Measurements from ENCODE around the gene EOGT. TPM values are rescaled to one million over a fixed set of nuclear protein-coding genes. Genes with fewer than 3 reads are reported as not detected.

The EOGT gene
- total RNA-seq (2021) (2.9 and 4.6 TPM in 2 replicates), Bru-seq, nascent RNA (percentile 50 among the genes with signal in this experiment), BruChase-seq, experiment 1, labeled RNA remaining after a 2-hour chase (percentile 46 among the genes with signal in this experiment), BruChase-seq, experiment 2, labeled RNA remaining after a 6-hour chase (percentile 49 among the genes with signal in this experiment)
- long read RNA-seq, full-length matches to known transcripts = 3 of 4 reads
- long read RNA-seq, partial matches to known transcripts = 0 of 4 reads
- long read RNA-seq, other reads (novel, unspliced or antisense) = 1 of 4 reads

DNA sequence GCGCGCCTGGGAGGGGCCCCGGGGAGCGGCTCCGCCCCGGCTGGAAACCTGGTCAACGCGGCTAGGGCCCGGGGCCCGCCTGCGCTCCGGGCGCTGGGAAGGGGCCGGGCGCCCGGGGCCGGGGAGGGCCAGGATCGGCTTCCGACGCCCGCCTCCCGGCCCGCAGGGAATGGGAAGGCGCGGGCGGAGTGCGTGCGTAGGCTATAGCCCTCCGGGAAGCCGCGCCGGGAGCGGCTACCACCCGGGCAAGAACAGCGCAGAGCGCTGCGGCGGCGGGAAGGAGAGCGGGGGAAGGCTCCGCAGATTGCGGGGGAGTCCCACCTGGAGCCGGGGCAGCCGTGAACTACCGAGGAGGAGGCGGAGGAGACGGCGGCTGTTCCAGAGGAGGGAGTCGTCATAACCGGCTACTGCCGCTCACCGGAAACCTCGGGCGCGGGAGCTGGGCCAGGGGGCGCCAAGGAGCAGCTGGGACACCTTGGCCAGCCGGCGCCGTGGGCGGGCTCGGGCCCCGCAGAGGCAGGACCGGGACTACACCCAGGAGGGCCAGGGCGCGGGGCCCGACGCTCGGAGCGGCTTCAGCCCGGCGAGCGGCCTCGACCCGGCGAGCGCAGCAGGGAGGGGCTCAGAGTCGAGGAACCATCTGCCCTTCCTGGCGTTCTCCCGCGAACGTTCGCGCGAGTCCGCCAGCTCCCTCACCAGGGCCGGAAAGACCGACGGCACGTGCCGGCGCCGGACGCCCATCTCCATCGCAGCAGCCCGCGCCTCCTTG is at the start of gene EOGT:
Gene EOGT (minus strand): TSS at position 432 of the 769 bp plus-strand sequence. CDS start 3,838 bp downstream, outside the sequence.
- peak; percentile 61 for DNase-seq (ENCODE audit: low spot score)
- POLR2A ChIA-PET (ENCODE audit: low non-redundant PET) = no interaction called here
- Histone ChIP-seq H3K27me3 (replicated peaks; ENCODE audit: insufficient read depth, low read depth, low read length, poor library complexity) (no peaks in the 10 kb centered on the region), H3K27ac (ENCODE audit: low read depth, low read length, poor library complexity, severe bottlenecking) (no peak within 1 kb of the TSS), H3K9me3 (ENCODE audit: low read depth, low read length, poor library complexity, severe bottlenecking) (no peaks in the 10 kb centered on the region), H3K4me3 (ENCODE audit: low read depth, low read length, poor library complexity, severe bottlenecking) (peak within 1 kb of the TSS; percentile 54), H3K4me1 (ENCODE audit: insufficient read depth, low read length, poor library complexity, severe bottlenecking) (no peaks in the 10 kb centered on the region), H3K36me3 (ENCODE audit: insufficient read depth, low read length, poor library complexity, severe bottlenecking) (no peaks in the 10 kb centered on the region)
- TF ChIP-seq, protein P1, sequence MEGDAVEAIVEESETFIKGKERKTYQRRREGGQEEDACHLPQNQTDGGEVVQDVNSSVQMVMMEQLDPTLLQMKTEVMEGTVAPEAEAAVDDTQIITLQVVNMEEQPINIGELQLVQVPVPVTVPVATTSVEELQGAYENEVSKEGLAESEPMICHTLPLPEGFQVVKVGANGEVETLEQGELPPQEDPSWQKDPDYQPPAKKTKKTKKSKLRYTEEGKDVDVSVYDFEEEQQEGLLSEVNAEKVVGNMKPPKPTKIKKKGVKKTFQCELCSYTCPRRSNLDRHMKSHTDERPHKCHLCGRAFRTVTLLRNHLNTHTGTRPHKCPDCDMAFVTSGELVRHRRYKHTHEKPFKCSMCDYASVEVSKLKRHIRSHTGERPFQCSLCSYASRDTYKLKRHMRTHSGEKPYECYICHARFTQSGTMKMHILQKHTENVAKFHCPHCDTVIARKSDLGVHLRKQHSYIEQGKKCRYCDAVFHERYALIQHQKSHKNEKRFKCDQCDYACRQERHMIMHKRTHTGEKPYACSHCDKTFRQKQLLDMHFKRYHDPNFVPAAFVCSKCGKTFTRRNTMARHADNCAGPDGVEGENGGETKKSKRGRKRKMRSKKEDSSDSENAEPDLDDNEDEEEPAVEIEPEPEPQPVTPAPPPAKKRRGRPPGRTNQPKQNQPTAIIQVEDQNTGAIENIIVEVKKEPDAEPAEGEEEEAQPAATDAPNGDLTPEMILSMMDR (conservative IDR thresholded peaks at IDR 0.05; ENCODE audit: low read depth, low read length) = peak; percentile 52
- TF ChIP-seq EZH2 (IDR thresholded peaks at IDR 0.05; ENCODE audit: borderline replicate concordance, low read depth, low read length, poor library complexity, severe bottlenecking) = no peak
- intact Hi-C loops (cut with micrococcal nuclease; ENCODE audit: unreplicated experiment) = no loop called here
- BruUV-seq (replicated peaks) = no TSS peak
- CTCF ChIA-PET = no interaction called here

DNA sequence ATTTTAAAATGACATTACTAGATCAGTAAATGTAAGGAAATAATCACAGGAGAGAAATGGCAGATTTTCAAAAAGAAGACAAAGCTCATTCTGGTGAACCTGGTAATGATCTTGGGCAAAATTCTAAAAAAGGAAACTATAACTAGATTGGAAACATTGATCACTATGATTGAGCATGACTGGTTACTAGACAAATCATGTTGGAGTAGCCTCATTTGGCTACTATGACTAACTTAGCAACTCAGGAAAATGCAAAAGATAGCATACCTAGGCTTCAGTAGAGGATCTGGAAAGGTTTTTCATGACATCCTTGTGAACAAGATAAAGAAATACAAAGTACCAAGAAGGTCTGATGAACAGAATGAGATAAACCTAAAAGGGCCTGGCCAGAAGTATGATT is 46.2 kb upstream of the EOGT start:
- ChIA-PET POLR2A (ENCODE audit: low non-redundant PET) (no interaction called here), CTCF (no interaction called here)
- intact Hi-C loops (cut with micrococcal nuclease; ENCODE audit: unreplicated experiment) = no loop called here
- H3K4me3 ChIP-seq (ENCODE audit: low read depth, low read length, poor library complexity, severe bottlenecking) = no peak overlapping the region
- no peaks in the 10 kb centered on the region for H3K9me3 ChIP-seq (ENCODE audit: low read depth, low read length, poor library complexity, severe bottlenecking)
- H3K4me1 ChIP-seq (ENCODE audit: insufficient read depth, low read length, poor library complexity, severe bottlenecking) = no peaks in the 10 kb centered on the region
- no peak overlapping the region for H3K27ac ChIP-seq (ENCODE audit: low read depth, low read length, poor library complexity, severe bottlenecking)
- DNase-seq (ENCODE audit: low spot score) = no peak
- peaks cover 36% of the 10 kb centered on the region for H3K36me3 ChIP-seq (ENCODE audit: insufficient read depth, low read length, poor library complexity, severe bottlenecking)
- TF ChIP-seq, protein P1 (conservative IDR thresholded peaks at IDR 0.05; ENCODE audit: low read depth, low read length) = no peak
- no peak for TF ChIP-seq EZH2 (IDR thresholded peaks at IDR 0.05; ENCODE audit: borderline replicate concordance, low read depth, low read length, poor library complexity, severe bottlenecking)
- no TSS peak for BruUV-seq (replicated peaks)
- H3K27me3 ChIP-seq (replicated peaks; ENCODE audit: insufficient read depth, low read depth, low read length, poor library complexity) = no peaks in the 10 kb centered on the region

DNA sequence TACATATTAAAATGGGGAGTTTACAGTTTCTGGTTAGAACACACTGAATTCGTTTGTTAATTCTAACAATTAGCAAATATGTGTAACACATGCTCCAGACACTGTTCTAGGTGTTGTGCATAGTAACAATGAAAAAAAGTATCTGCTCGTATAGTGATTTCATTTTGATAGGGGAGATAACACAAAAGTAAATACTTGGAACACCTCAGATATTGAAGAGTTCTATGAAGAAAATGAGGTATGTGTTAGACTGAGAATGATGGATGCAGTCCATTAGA is 45.4 kb upstream of the EOGT start:
- no peak overlapping the region for H3K27ac ChIP-seq (ENCODE audit: low read depth, low read length, poor library complexity, severe bottlenecking)
- no peak overlapping the region for H3K4me3 ChIP-seq (ENCODE audit: low read depth, low read length, poor library complexity, severe bottlenecking)
- no peaks in the 10 kb centered on the region for H3K4me1 ChIP-seq (ENCODE audit: insufficient read depth, low read length, poor library complexity, severe bottlenecking)
- no TSS peak for BruUV-seq (replicated peaks)
- ChIA-PET CTCF (no interaction called here), POLR2A (ENCODE audit: low non-redundant PET) (no interaction called here)
- H3K36me3 ChIP-seq (ENCODE audit: insufficient read depth, low read length, poor library complexity, severe bottlenecking) = peaks cover 38% of the 10 kb centered on the region
- intact Hi-C loops (cut with micrococcal nuclease; ENCODE audit: unreplicated experiment) = no loop called here
- DNase-seq (ENCODE audit: low spot score) = no peak
- TF ChIP-seq, protein P1 (conservative IDR thresholded peaks at IDR 0.05; ENCODE audit: low read depth, low read length) = no peak
- TF ChIP-seq EZH2 (IDR thresholded peaks at IDR 0.05; ENCODE audit: borderline replicate concordance, low read depth, low read length, poor library complexity, severe bottlenecking) = no peak
- no peaks in the 10 kb centered on the region for H3K9me3 ChIP-seq (ENCODE audit: low read depth, low read length, poor library complexity, severe bottlenecking)
- no peaks in the 10 kb centered on the region for H3K27me3 ChIP-seq (replicated peaks; ENCODE audit: insufficient read depth, low read depth, low read length, poor library complexity)
